IMR-90 (cell line): ENCODE data around the gene ETHE1. TPM values are rescaled to one million over a fixed set of nuclear protein-coding genes. Genes with fewer than 3 reads are reported as not detected.

Experiments used
- ATAC-seq: fragments of 200-7000 bp; cut with Tn5 transposase; 2 replicates; pipeline ENCODE4 v1.9.1; 2020; ENCODE audit warnings: low read depth, mild to moderate bottlenecking, moderate library complexity
- BruUV-seq: library from RNA; stranded (reverse); fragments of 400-500 nt; replicated peaks from 2 replicates; lab custom pipeline; 2021; lab: Mats Ljungman, UMichigan
- CTCF ChIA-PET: fragments of 300-600 bp; formaldehyde crosslinking; extraction: SDS; loops from one replicate; lab custom pipeline; 2021; ENCODE audit warnings: antibody characterized with exemption; lab: Yijun Ruan, JAX
- POLR2A ChIA-PET: fragments of 300-600 bp; sonication (Branson Sonifier 250); formaldehyde crosslinking; loops from one replicate; lab custom pipeline; 2022; ENCODE audit warnings: antibody characterized with exemption; ENCODE audit not compliant: unreplicated experiment; lab: Charles Lee
- DNase-seq: peaks from one replicate; pipeline ENCODE4 v3.0.0; 2013
- H2AFZ ChIP-seq: replicated peaks from 2 replicates; pipeline ENCODE3; 2013; ENCODE audit warnings: low read length, mild to moderate bottlenecking; ENCODE audit not compliant: poor library complexity
- H2AK5ac ChIP-seq: 2 replicates; pipeline ENCODE4 v1.6.1; 2013; ENCODE audit warnings: low read depth, low read length, inconsistent platforms
- H2AK9ac ChIP-seq: replicated peaks from 2 replicates; pipeline ENCODE3; 2013; ENCODE audit warnings: mild to moderate bottlenecking, low read depth, low read length, moderate library complexity; ENCODE audit not compliant: poor library complexity
- H2BK120ac ChIP-seq: 2 replicates; pipeline ENCODE4 v1.6.1; 2013; ENCODE audit warnings: low read depth, low read length, inconsistent platforms
- H2BK15ac ChIP-seq: 3 replicates; pipeline ENCODE4 v1.6.1; 2013; ENCODE audit warnings: low read depth, low read length, inconsistent platforms
- H2BK20ac ChIP-seq: 2 replicates; pipeline ENCODE4 v1.6.1; 2013; ENCODE audit warnings: low read depth, mild to moderate bottlenecking, inconsistent platforms, low read length, moderate library complexity
- H2BK5ac ChIP-seq: 2 replicates; pipeline ENCODE4 v1.6.1; 2013; ENCODE audit warnings: mild to moderate bottlenecking, low read depth, low read length, inconsistent platforms; ENCODE audit not compliant: poor library complexity, severe bottlenecking
- H3K14ac ChIP-seq: replicated peaks from 2 replicates; pipeline ENCODE4 v1.6.1; 2013; ENCODE audit warnings: low read depth, low read length, inconsistent platforms
- H3K18ac ChIP-seq: 2 replicates; pipeline ENCODE4 v1.6.1; 2013; ENCODE audit warnings: low read depth, low read length, control low read depth
- H3K23ac ChIP-seq: 2 replicates; pipeline ENCODE4 v1.6.1; 2013; ENCODE audit warnings: low read depth, low read length, inconsistent platforms
- H3K27ac ChIP-seq: 2 replicates; pipeline ENCODE4 v1.5.1; 2013; ENCODE audit warnings: mild to moderate bottlenecking, control low read depth, low read length; ENCODE audit not compliant: insufficient read depth
- H3K27me3 ChIP-seq: 2 replicates; pipeline ENCODE4 v1.6.1; 2013; ENCODE audit warnings: low read length; ENCODE audit not compliant: control insufficient read depth, insufficient read depth
- H3K36me3 ChIP-seq: 2 replicates; pipeline ENCODE4 v1.6.1; 2013; ENCODE audit warnings: low read length, mixed read lengths; ENCODE audit not compliant: control insufficient read depth, insufficient read depth
- H3K4ac ChIP-seq: 2 replicates; pipeline ENCODE4 v1.6.1; 2013; ENCODE audit warnings: low read depth, low read length, inconsistent platforms
- H3K4me1 ChIP-seq: 2 replicates; pipeline ENCODE4 v1.6.1; 2013; ENCODE audit warnings: low read length, mixed read lengths; ENCODE audit not compliant: control insufficient read depth, insufficient read depth
- H3K4me2 ChIP-seq: 2 replicates; pipeline ENCODE4 v1.6.1; 2013; ENCODE audit warnings: low read depth, mild to moderate bottlenecking, control low read depth, low read length, moderate library complexity
- H3K4me3 ChIP-seq: 2 replicates; pipeline ENCODE4 v1.5.1; 2013; ENCODE audit warnings: low read depth, mild to moderate bottlenecking, control low read depth, low read length, moderate library complexity; ENCODE audit not compliant: insufficient read depth
- H3K56ac ChIP-seq: 2 replicates; pipeline ENCODE4 v1.6.1; 2013; ENCODE audit warnings: low read length, inconsistent platforms; ENCODE audit not compliant: insufficient read depth; ENCODE audit errors: extremely low read depth
- H3K79me1 ChIP-seq, 2 experiments: 2 replicates each; pipeline ENCODE4 v1.6.1; 2013; ENCODE audit warnings: low read length in 2 of 2, inconsistent platforms in 1 of 2, low read depth in 1 of 2
- H3K9ac ChIP-seq: 2 replicates; pipeline ENCODE4 v1.6.1; 2013; ENCODE audit warnings: low read depth, low read length, control low read depth
- H3K9me1 ChIP-seq: 2 replicates; pipeline ENCODE4 v1.6.1; 2013; ENCODE audit warnings: low read length, inconsistent platforms; ENCODE audit not compliant: insufficient read depth
- H3K9me3 ChIP-seq: 2 replicates; pipeline ENCODE4 v1.6.1; 2013; ENCODE audit warnings: low read length; ENCODE audit not compliant: control insufficient read depth, insufficient read depth
- H4K20me1 ChIP-seq: 2 replicates; pipeline ENCODE4 v1.6.1; 2013; ENCODE audit warnings: low read length, inconsistent platforms; ENCODE audit not compliant: insufficient read depth
- H4K5ac ChIP-seq: 2 replicates; pipeline ENCODE4 v1.6.1; 2013; ENCODE audit warnings: mild to moderate bottlenecking, low read depth, low read length, control low read depth
- H4K8ac ChIP-seq, 2 experiments: 2 replicates each; pipeline ENCODE4 v1.6.1; 2013; ENCODE audit warnings: low read depth in 2 of 2, low read length in 2 of 2, control low read depth in 1 of 2, inconsistent platforms in 1 of 2
- H4K91ac ChIP-seq: 2 replicates; pipeline ENCODE4 v1.6.1; 2013; ENCODE audit warnings: low read depth, low read length, inconsistent platforms; ENCODE audit not compliant: insufficient read depth
- CHD1 ChIP-seq: IDR thresholded peaks from 2 replicates; pipeline ENCODE4 v1.6.1; 2012; ENCODE audit warnings: low read depth, low read length, improper control_type of control experiment
- ELK1 ChIP-seq: fragments of 150-350 bp; IDR thresholded peaks from 2 replicates; pipeline ENCODE4 v1.6.1; 2016; ENCODE audit warnings: low read depth, mild to moderate bottlenecking, low read length, moderate library complexity, borderline replicate concordance
- NFE2L2 ChIP-seq: fragments of 150-350 bp; IDR thresholded peaks from 2 replicates; pipeline ENCODE4 v1.6.1; 2016; ENCODE audit warnings: low read depth, mild to moderate bottlenecking, low read length
- RAD21 ChIP-seq: IDR thresholded peaks from 2 replicates; pipeline ENCODE4 v1.6.1; 2012; ENCODE audit warnings: low read length, improper control_type of control experiment
- SMC3 ChIP-seq: fragments of 150-350 bp; IDR thresholded peaks from 2 replicates; pipeline ENCODE4 v1.6.1; 2016; ENCODE audit warnings: low read depth, mild to moderate bottlenecking, antibody characterized with exemption, low read length, moderate library complexity
- dilution Hi-C: fragments of 300-500 bp; cut with HindIII; formaldehyde crosslinking; loops from one replicate; pipeline ENCODE4 v1.14.3; 2018; ENCODE audit warnings: low sequenced_read_pairs; ENCODE audit not compliant: unreplicated experiment
- in situ Hi-C: fragments of 300-500 bp; cut with MboI; formaldehyde crosslinking; loops from 3 replicates; pipeline ENCODE4 v1.14.3; 2019; ENCODE audit warnings: low sequenced_read_pairs, inconsistent platforms, mixed read lengths
- intact Hi-C: fragments of 100-400 bp; cut with micrococcal nuclease; formaldehyde crosslinking; loops from 2 replicates; pipeline ENCODE4 v1.10.0; 2022
- polyA plus RNA-seq, 3 experiments: library from polyadenylated mRNA; depleted of rRNA; stranded (reverse); fragments of >200 nt; gene quantifications; 2 replicates each; pipeline ENCODE4 v1.2.3, GENCODE V29; 2012; ENCODE audit warnings: low replicate concordance in 1 of 3
- total RNA-seq: library from RNA; depleted of rRNA; stranded (reverse); fragments of >200 nt; gene quantifications from 2 replicates; pipeline ENCODE4 v1.2.3, GENCODE V29; 2012

Gene ETHE1
- total and polyA plus RNA-seq, 2 of the 4 experiments (the other 2 are of a cell fraction), result 161 to 233 TPM

- intact Hi-C loops (no loop called here), dilution Hi-C loops (no loop called here), in situ Hi-C loops (no loop called here)
- H4K20me1 ChIP-seq, result peaks cover 3% of the 10 kb centered on the region
- ChIA-PET CTCF (interaction anchor here (0.6 kb wide), 1 partner anchor 15 kb away, joined by 3 read pairs; no protein-coding TSS in a partner anchor), POLR2A (no interaction called here)
- no peaks in the 10 kb centered on the region for H3K9me3 ChIP-seq
- H2BK5ac ChIP-seq, result peak overlapping the region; percentile 94
- no peaks in the 10 kb centered on the region; a peak in 1 of 4 replicates for H3K79me1 ChIP-seq
- peak overlapping the region; percentile 93 for H3K4ac ChIP-seq
- no peak overlapping the region for H3K4me2 ChIP-seq
- peaks cover 13% of the 10 kb centered on the region for H3K9me1 ChIP-seq
- H3K4me3 ChIP-seq, result no peak overlapping the region
- H3K36me3 ChIP-seq, result peaks cover 7% of the 10 kb centered on the region
- H4K8ac ChIP-seq, result peak overlapping the region; percentile 48 to 99; a peak in 1 of 4 replicates
- TF ChIP-seq NFE2L2 (no peak), CHD1 (no peak), SMC3 (no peak), RAD21 (no peak), ELK1 (no peak)
- H2BK120ac ChIP-seq, result peak overlapping the region; percentile 95
- H2AK9ac ChIP-seq, result peak overlapping the region; percentile 53
- H2AFZ ChIP-seq, result no peak overlapping the region
- no peak overlapping the region for H3K9ac ChIP-seq
- H3K23ac ChIP-seq, result no peak overlapping the region
- DNase-seq, result peak; percentile 94
- H4K5ac ChIP-seq, result no peak overlapping the region
- H3K4me1 ChIP-seq, result peaks cover 9% of the 10 kb centered on the region
- BruUV-seq, result no TSS peak
- H2AK5ac ChIP-seq, result peak overlapping the region; percentile 100
- peak; percentile 56 for ATAC-seq
- peak overlapping the region; percentile 99 for H3K27ac ChIP-seq
- peak overlapping the region; percentile 82; the same call in 1 of the 2 replicates for H3K14ac ChIP-seq
- peak overlapping the region; percentile 42 for H3K18ac ChIP-seq
- no peaks in the 10 kb centered on the region for H3K27me3 ChIP-seq
- H3K56ac ChIP-seq, result peak overlapping the region; percentile 53
- H2BK20ac ChIP-seq, result peak overlapping the region; percentile 98
- H2BK15ac ChIP-seq, result peak overlapping the region; percentile 86; the same call in 1 of the 3 replicates
- H4K91ac ChIP-seq, result peak overlapping the region; percentile 81
These were observed 50.4 kb downstream of the ETHE1 start for GRCh38 chr19:43476606-43477005.
